K562 (cell line): Measurements from ENCODE around the gene AJAP1.

Experiments
- AFF1 ChIP-seq, 2 experiments: fragments of 450-650 bp; IDR thresholded peaks; 2 replicates each; pipeline ENCODE4 v1.6.1; 2018; ENCODE audit warnings: mild to moderate bottlenecking in 2 of 2, low read depth in 1 of 2; ENCODE audit not compliant: partially characterized antibody in 2 of 2
- EZH2 ChIP-seq: IDR thresholded peaks from 2 replicates; pipeline ENCODE4 v1.6.1; 2012; ENCODE audit warnings: low read depth, mild to moderate bottlenecking, inconsistent platforms, low read length, borderline replicate concordance
- GTF3C2 ChIP-seq: IDR thresholded peaks from 3 replicates; pipeline ENCODE4 v1.6.1; 2011; ENCODE audit warnings: borderline replicate concordance, mild to moderate bottlenecking, moderate library complexity; ENCODE audit not compliant: insufficient read length; ENCODE audit errors: extremely low read depth
- RAD21 ChIP-seq, 2 experiments: fragments of 250-450 bp in 1 of 2; fragments of 450-650 bp in 1 of 2; sonication (Bioruptor Pico) in 1 of 2; formaldehyde crosslinking in 1 of 2; IDR thresholded peaks in 1 of 2; conservative IDR thresholded peaks in 1 of 2; 2 replicates each; pipeline versions ENCODE4 v1.4.0 to v1.8.0; 2020 to 2022; ENCODE audit warnings: mild to moderate bottlenecking in 2 of 2, moderate library complexity in 1 of 2
- U2AF2 ChIP-seq: fragments of 200-400 bp; formaldehyde crosslinking; optimal IDR thresholded peaks from 2 replicates; pipeline ENCODE3; 2017; ENCODE audit warnings: low read depth, mild to moderate bottlenecking, low read length
- ZNF263 ChIP-seq: sonication (generic); formaldehyde crosslinking; IDR thresholded peaks from 2 replicates; pipeline ENCODE4 v1.8.0; 2022; ENCODE audit warnings: mild to moderate bottlenecking, missing genetic modification reagents, borderline replicate concordance
- ZNF699 ChIP-seq: fragments of 250-450 bp; sonication (Bioruptor Pico); IDR thresholded peaks from 2 replicates; pipeline ENCODE4 v1.8.0; 2021; ENCODE audit warnings: mild to moderate bottlenecking, moderate library complexity; ENCODE audit not compliant: insufficient replicate concordance

GRCh38 chr1:4697801-4698200, 43.4 kb downstream of the AJAP1 start:
- no peak for TF ChIP-seq ZNF699
- TF ChIP-seq EZH2, result no peak
- TF ChIP-seq ZNF263 (CRISPR knock-in tag), result no peak
- TF ChIP-seq U2AF2, result no peak
- TF ChIP-seq AFF1 (IDR thresholded peaks at IDR 0.05; ENCODE audit: low read depth in 1 of 2, partially characterized antibody in 2 of 2), result no peak
- TF ChIP-seq RAD21 (CRISPR knock-in tag; conservative IDR thresholded peaks at IDR 0.05 in 1 of 2, IDR thresholded peaks at IDR 0.05 in 1 of 2), result no peak
- TF ChIP-seq GTF3C2, result no peak
